K562 (cell line): ENCODE measurements around the gene MAP4. TPM values are rescaled to one million over a fixed set of nuclear protein-coding genes. Genes with fewer than 3 reads are reported as not detected.

Experiments used
- CREB1 ChIP-seq, 2 experiments: sonication (generic) in 1 of 2; formaldehyde crosslinking in 1 of 2; IDR thresholded peaks; 2 replicates each; pipeline versions ENCODE4 v1.6.1 to v1.8.0; 2012 to 2022; ENCODE audit warnings: inconsistent platforms in 1 of 2, mild to moderate bottlenecking in 1 of 2, missing genetic modification reagents in 1 of 2, moderate library complexity in 1 of 2
- CREM ChIP-seq: IDR thresholded peaks from 2 replicates; pipeline ENCODE4 v1.6.1; 2014; ENCODE audit warnings: antibody characterized with exemption, low read depth
- CXXC5 ChIP-seq: fragments of 250-450 bp; sonication (Bioruptor Pico); IDR thresholded peaks from 2 replicates; pipeline ENCODE4 v1.8.0; 2022; ENCODE audit warnings: inconsistent platforms, mild to moderate bottlenecking, moderate library complexity
- DDX20 ChIP-seq: fragments of 450-650 bp; IDR thresholded peaks from 2 replicates; pipeline ENCODE4 v1.6.1; 2016; ENCODE audit warnings: missing genetic modification characterization, low read depth, mild to moderate bottlenecking, missing compliant biosample characterization, moderate library complexity
- E2F3 ChIP-seq: fragments of 250-450 bp; sonication (Bioruptor Pico); IDR thresholded peaks from 2 replicates; pipeline ENCODE4 v1.4.0; 2020; ENCODE audit warnings: mild to moderate bottlenecking
- ETV1 ChIP-seq: fragments of 450-650 bp; conservative IDR thresholded peaks from 2 replicates; pipeline ENCODE4 v1.6.1; 2016; ENCODE audit warnings: missing genetic modification characterization, control low read depth, low read depth, missing compliant biosample characterization
- HNRNPUL1 ChIP-seq: fragments of 200-400 bp; formaldehyde crosslinking; IDR thresholded peaks from 2 replicates; pipeline ENCODE4 v1.6.1; 2017; ENCODE audit warnings: low read length
- JUND ChIP-seq, 2 experiments: IDR thresholded peaks; 2 replicates in 1 of 2; 3 replicates in 1 of 2; pipeline ENCODE4 v1.6.1; 2011; ENCODE audit warnings: borderline replicate concordance in 2 of 2, low read depth in 2 of 2, low read length in 2 of 2, improper control_type of control experiment in 1 of 2, missing biosample characterization in 1 of 2, missing genetic modification characterization in 1 of 2, missing genetic modification reagents in 1 of 2
- MCM5 ChIP-seq: fragments of 450-650 bp; IDR thresholded peaks from 2 replicates; pipeline ENCODE4 v1.6.1; 2016; ENCODE audit warnings: low read depth
- POLR2G ChIP-seq: fragments of 200-400 bp; formaldehyde crosslinking; IDR thresholded peaks from 2 replicates; pipeline ENCODE4 v1.6.1; 2017; ENCODE audit warnings: low read depth, mild to moderate bottlenecking, antibody characterized with exemption, low read length, moderate library complexity
- PPARD ChIP-seq: fragments of 250-450 bp; sonication (Bioruptor Pico); IDR thresholded peaks from 2 replicates; pipeline ENCODE4 v1.8.0; 2022; ENCODE audit warnings: inconsistent platforms, mild to moderate bottlenecking, moderate library complexity
- PTRF ChIP-seq: fragments of 450-650 bp; IDR thresholded peaks from 2 replicates; pipeline ENCODE4 v1.6.1; 2016; ENCODE audit warnings: mild to moderate bottlenecking, missing genetic modification characterization, missing compliant biosample characterization
- RBFOX2 ChIP-seq: fragments of 200-400 bp; formaldehyde crosslinking; IDR thresholded peaks from 2 replicates; pipeline ENCODE4 v1.6.1; 2017; ENCODE audit warnings: low read depth, mild to moderate bottlenecking, low read length, moderate library complexity
- RBM34 ChIP-seq: fragments of 200-400 bp; formaldehyde crosslinking; IDR thresholded peaks from 2 replicates; pipeline ENCODE4 v1.6.1; 2018; ENCODE audit warnings: low read length, borderline replicate concordance; ENCODE audit not compliant: insufficient read depth
- SMAD2 ChIP-seq: fragments of 150-350 bp; IDR thresholded peaks from 2 replicates; pipeline ENCODE4 v1.6.1; 2014; ENCODE audit warnings: low read depth, mild to moderate bottlenecking, low read length
- SMAD3 ChIP-seq: fragments of 450-650 bp; formaldehyde crosslinking; conservative IDR thresholded peaks from 2 replicates; pipeline ENCODE4 v1.4.0; 2020; ENCODE audit warnings: mild to moderate bottlenecking
- SNRNP70 ChIP-seq: fragments of 200-400 bp; formaldehyde crosslinking; optimal IDR thresholded peaks from 2 replicates; pipeline ENCODE3; 2017; ENCODE audit warnings: low read depth, low read length
- SREBF2 ChIP-seq: sonication (generic); formaldehyde crosslinking; IDR thresholded peaks from 2 replicates; pipeline ENCODE4 v1.4.0; 2020; ENCODE audit warnings: mild to moderate bottlenecking, missing genetic modification reagents
- TAF1 ChIP-seq: IDR thresholded peaks from 2 replicates; pipeline ENCODE4 v1.6.1; 2011; ENCODE audit warnings: mild to moderate bottlenecking, low read length, moderate library complexity; ENCODE audit not compliant: insufficient read depth, control insufficient read depth, severe bottlenecking; ENCODE audit errors: extremely low read depth
- TAF7 ChIP-seq: fragments of 450-650 bp; IDR thresholded peaks from 2 replicates; pipeline ENCODE4 v1.6.1; 2016; ENCODE audit warnings: missing genetic modification characterization, missing compliant biosample characterization
- ZBED1 ChIP-seq: IDR thresholded peaks from 2 replicates; pipeline ENCODE4 v1.6.1; 2014
- ZFP30 ChIP-seq: fragments of 250-450 bp; sonication (Bioruptor Pico); IDR thresholded peaks from 2 replicates; pipeline ENCODE4 v1.8.0; 2022; ENCODE audit warnings: moderate library complexity, mild to moderate bottlenecking, inconsistent platforms, borderline replicate concordance
- ZNF175 ChIP-seq: fragments of 200-800 bp; sonication (Bioruptor generic); IDR thresholded peaks from 2 replicates; pipeline ENCODE4 v1.6.1; 2016; ENCODE audit warnings: low read depth, mild to moderate bottlenecking, missing genetic modification characterization, missing compliant biosample characterization
- ZNF3 ChIP-seq: fragments of 250-450 bp; sonication (Bioruptor Pico); IDR thresholded peaks from 2 replicates; pipeline ENCODE4 v1.5.0; 2021; ENCODE audit warnings: mild to moderate bottlenecking, moderate library complexity
- ZNF586 ChIP-seq: fragments of 450-650 bp; formaldehyde crosslinking; conservative IDR thresholded peaks from 2 replicates; pipeline ENCODE4 v1.4.0; 2020; ENCODE audit warnings: mild to moderate bottlenecking, moderate library complexity
- polyA plus RNA-seq, 8 experiments: library from polyadenylated mRNA; depleted of rRNA in 4 of 8; stranded (reverse) in 5 of 8; unstranded in 3 of 8; fragments of >200 nt; fragmentation: Nextera tagmentation in 2 of 8; fragmentation: Illumina TruSeq in 1 of 8; extraction: Ambion mirVana in 2 of 8; extraction: Trizol in 1 of 8; gene quantifications; 2 replicates each; pipeline versions ENCODE4 v1.2.1 to v1.2.3, GENCODE V29; 2011 to 2014; ENCODE audit warnings: inconsistent platforms in 1 of 8, missing spikeins in 1 of 8
- total RNA-seq, 7 experiments: library from RNA; depleted of rRNA in 6 of 7; stranded (reverse); fragments of >200 nt in 6 of 7; fragmentation: Illumina TruSeq in 2 of 7; extraction: Trizol in 2 of 7; gene quantifications; 2 replicates each; pipeline versions ENCODE4 v1.2.1 to v1.2.3, GENCODE V29; 2011 to 2021; ENCODE audit warnings: low replicate concordance in 1 of 7
- TF ChIP-seq, protein P1 (sequence below): sonication (generic); formaldehyde crosslinking; IDR thresholded peaks from 2 replicates; pipeline ENCODE4 v1.8.1; 2022; ENCODE audit warnings: missing genetic modification reagents
- TF ChIP-seq, protein P2 (sequence below): fragments of 450-650 bp; IDR thresholded peaks from 2 replicates; pipeline ENCODE4 v1.6.1; 2016; ENCODE audit warnings: antibody characterized with exemption

MAP4 gene
- total and polyA plus RNA-seq, 9 of the 15 experiments (the other 6 are each of a cell fraction or from before 2014, with no cell fraction given), result 13.3 to 141 (median 36.8) TPM

DNA sequence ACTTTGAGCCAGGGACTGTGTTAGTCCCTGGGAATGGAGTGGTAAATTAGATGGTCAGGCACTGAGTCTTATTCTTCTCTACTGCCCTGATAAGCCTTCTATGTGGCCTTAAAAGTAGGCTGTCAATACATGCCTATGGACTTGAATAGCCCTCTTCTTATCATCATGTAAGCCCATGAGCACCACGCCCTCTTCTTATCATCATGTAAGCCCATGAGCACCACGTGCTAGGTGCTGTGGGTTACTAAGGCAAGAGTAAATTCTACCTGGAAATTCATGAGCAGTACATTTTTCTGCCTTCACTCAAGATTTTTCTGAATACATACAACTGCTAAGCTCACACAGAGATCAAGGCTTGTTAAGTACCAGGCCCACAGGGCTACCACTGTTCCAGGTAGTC is 144.8 kb downstream of the MAP4 start (continued):
- TF ChIP-seq TAF7 (tag), result no peak
- peak; percentile 39; the same call in 1 of the 2 replicates for TF ChIP-seq JUND (IDR thresholded peaks at IDR 0.05; ENCODE audit: borderline replicate concordance, low read depth, low read length)
- no peak; the same call in 2 of the 3 replicates for TF ChIP-seq JUND (tag; IDR thresholded peaks at IDR 0.05; ENCODE audit: borderline replicate concordance, low read depth, low read length)
- TF ChIP-seq CREB1 (IDR thresholded peaks at IDR 0.05), result no peak
- TF ChIP-seq CREB1 (CRISPR knock-in tag; IDR thresholded peaks at IDR 0.05), result no peak
- TF ChIP-seq DDX20 (tag), result no peak
- TF ChIP-seq ZFP30 (CRISPR knock-in tag), result no peak
- no peak for TF ChIP-seq ZNF3 (CRISPR knock-in tag)
- no peak for TF ChIP-seq POLR2G
- TF ChIP-seq ZNF586 (CRISPR knock-in tag), result no peak
- no peak; the same call in 1 of the 2 replicates for TF ChIP-seq CREM
- TF ChIP-seq RBFOX2, result no peak
- TF ChIP-seq SMAD2, result no peak
- TF ChIP-seq ZBED1, result no peak
- no peak for TF ChIP-seq SMAD3 (CRISPR knock-in tag)
- no peak for TF ChIP-seq PTRF
- no peak for TF ChIP-seq RBM34
- TF ChIP-seq, protein P1, sequence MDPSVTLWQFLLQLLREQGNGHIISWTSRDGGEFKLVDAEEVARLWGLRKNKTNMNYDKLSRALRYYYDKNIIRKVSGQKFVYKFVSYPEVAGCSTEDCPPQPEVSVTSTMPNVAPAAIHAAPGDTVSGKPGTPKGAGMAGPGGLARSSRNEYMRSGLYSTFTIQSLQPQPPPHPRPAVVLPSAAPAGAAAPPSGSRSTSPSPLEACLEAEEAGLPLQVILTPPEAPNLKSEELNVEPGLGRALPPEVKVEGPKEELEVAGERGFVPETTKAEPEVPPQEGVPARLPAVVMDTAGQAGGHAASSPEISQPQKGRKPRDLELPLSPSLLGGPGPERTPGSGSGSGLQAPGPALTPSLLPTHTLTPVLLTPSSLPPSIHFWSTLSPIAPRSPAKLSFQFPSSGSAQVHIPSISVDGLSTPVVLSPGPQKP, result no peak
- no peak for TF ChIP-seq PPARD (CRISPR knock-in tag)
- TF ChIP-seq CXXC5, result no peak; the same call in 1 of the 2 replicates
- no peak for TF ChIP-seq ZNF175 (CRISPR knock-in tag)
- TF ChIP-seq HNRNPUL1, result no peak
- no peak for TF ChIP-seq SREBF2 (CRISPR knock-in tag)
- no peak for TF ChIP-seq TAF1
- TF ChIP-seq, protein P2, sequence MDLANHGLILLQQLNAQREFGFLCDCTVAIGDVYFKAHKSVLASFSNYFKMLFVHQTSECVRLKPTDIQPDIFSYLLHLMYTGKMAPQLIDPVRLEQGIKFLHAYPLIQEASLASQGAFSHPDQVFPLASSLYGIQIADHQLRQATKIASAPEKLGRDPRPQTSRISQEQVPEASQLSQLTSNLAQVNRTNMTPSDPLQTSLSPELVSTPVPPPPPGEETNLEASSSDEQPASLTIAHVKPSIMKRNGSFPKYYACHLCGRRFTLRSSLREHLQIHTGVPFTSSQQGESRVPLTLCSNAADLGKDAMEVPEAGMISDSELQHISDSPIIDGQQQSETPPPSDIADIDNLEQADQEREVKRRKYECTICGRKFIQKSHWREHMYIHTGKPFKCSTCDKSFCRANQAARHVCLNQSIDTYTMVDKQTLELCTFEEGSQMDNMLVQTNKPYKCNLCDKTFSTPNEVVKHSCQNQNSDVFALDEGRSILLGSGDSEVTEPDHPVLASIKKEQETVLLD, result no peak
- TF ChIP-seq MCM5, result no peak
- TF ChIP-seq SNRNP70, result no peak
- no peak for TF ChIP-seq ETV1
- TF ChIP-seq E2F3 (CRISPR knock-in tag), result no peak
